Osteocyte (in vitro differentiated cells): ENCODE results near the gene CREB3L2. TPM values are rescaled to one million over a fixed set of nuclear protein-coding genes. Genes with fewer than 3 reads are reported as not detected.

Source experiments
- DNase-seq: peaks from one replicate; pipeline ENCODE4 v3.0.0; 2021; ENCODE audit warnings: mixed read lengths; ENCODE audit not compliant: unreplicated experiment; ENCODE audit errors: extremely low spot score
- H3K27ac Mint-ChIP-seq: one replicate; pipeline ENCODE4 v1.8.0; 2021; ENCODE audit warnings: mild to moderate bottlenecking, mixed read lengths; ENCODE audit not compliant: unreplicated experiment
- H3K27me3 Mint-ChIP-seq: one replicate; pipeline ENCODE4 v1.8.0; 2021; ENCODE audit warnings: mixed read lengths; ENCODE audit not compliant: unreplicated experiment
- H3K36me3 Mint-ChIP-seq: one replicate; pipeline ENCODE4 v1.8.0; 2021; ENCODE audit warnings: mixed read lengths; ENCODE audit not compliant: unreplicated experiment
- H3K4me1 Mint-ChIP-seq: one replicate; pipeline ENCODE4 v1.8.0; 2021; ENCODE audit warnings: mixed read lengths; ENCODE audit not compliant: unreplicated experiment
- H3K4me3 Mint-ChIP-seq: one replicate; pipeline ENCODE4 v1.8.0; 2021; ENCODE audit warnings: mild to moderate bottlenecking, moderate library complexity, mixed read lengths; ENCODE audit not compliant: unreplicated experiment
- H3K9me3 Mint-ChIP-seq: one replicate; pipeline ENCODE4 v1.8.0; 2021; ENCODE audit warnings: mixed read lengths; ENCODE audit not compliant: unreplicated experiment
- CTCF ChIP-seq: fragments of 200-600 bp; sonication (generic); IDR thresholded peaks from 2 replicates; pipeline ENCODE4 v1.5.0; 2021; ENCODE audit warnings: antibody characterized with exemption, mild to moderate bottlenecking, moderate library complexity
- total RNA-seq: library from RNA; stranded (reverse); gene quantifications from 2 replicates; pipeline ENCODE4 v1.2.1, GENCODE V29; 2021

Gene CREB3L2
- total RNA-seq, 1 donor from 2014 or later = 144 TPM

- no peak for TF ChIP-seq CTCF
- H3K27me3 Mint-ChIP-seq = no peaks in the 10 kb centered on the region
- H3K27ac Mint-ChIP-seq = peak overlapping the region; percentile 51
- peaks cover 20% of the 10 kb centered on the region for H3K4me1 Mint-ChIP-seq
- no peak overlapping the region for H3K4me3 Mint-ChIP-seq
- no peaks in the 10 kb centered on the region for H3K9me3 Mint-ChIP-seq
- H3K36me3 Mint-ChIP-seq = peaks cover 66% of the 10 kb centered on the region
- DNase-seq = no peak
These were observed 115.1 kb downstream of the CREB3L2 start for GRCh38 chr7:137886746-137887145.

GRCh38 chr7:137886281-137886680 is 115.6 kb downstream of the CREB3L2 start:
- no peak for DNase-seq
- Mint-ChIP-seq H3K27me3 (no peaks in the 10 kb centered on the region), H3K36me3 (peaks cover 70% of the 10 kb centered on the region), H3K9me3 (no peaks in the 10 kb centered on the region), H3K4me1 (peaks cover 20% of the 10 kb centered on the region), H3K4me3 (no peak overlapping the region), H3K27ac (peak overlapping the region; percentile 51)
- no peak for TF ChIP-seq CTCF

- H3K27ac Mint-ChIP-seq = peak overlapping the region; percentile 51
- no peak for DNase-seq
- H3K4me3 Mint-ChIP-seq = no peak overlapping the region
- no peaks in the 10 kb centered on the region for H3K27me3 Mint-ChIP-seq
- peaks cover 17% of the 10 kb centered on the region for H3K4me1 Mint-ChIP-seq
- no peak for TF ChIP-seq CTCF
- no peaks in the 10 kb centered on the region for H3K9me3 Mint-ChIP-seq
- peaks cover 67% of the 10 kb centered on the region for H3K36me3 Mint-ChIP-seq
These were observed 116.2 kb downstream of the CREB3L2 start for GRCh38 chr7:137885678-137886077.

- no peak for TF ChIP-seq CTCF
- no peak overlapping the region for H3K4me3 Mint-ChIP-seq
- H3K36me3 Mint-ChIP-seq = peaks cover 82% of the 10 kb centered on the region
- no peaks in the 10 kb centered on the region for H3K27me3 Mint-ChIP-seq
- peaks cover 13% of the 10 kb centered on the region for H3K4me1 Mint-ChIP-seq
- no peaks in the 10 kb centered on the region for H3K9me3 Mint-ChIP-seq
- DNase-seq = no peak
- H3K27ac Mint-ChIP-seq = no peak overlapping the region
These were observed 119.1 kb downstream of the CREB3L2 start for GRCh38 chr7:137882806-137883205.

GRCh38 chr7:137882261-137882668 is 119.6 kb downstream of the CREB3L2 start:
- peaks cover 85% of the 10 kb centered on the region for H3K36me3 Mint-ChIP-seq
- H3K27me3 Mint-ChIP-seq = no peaks in the 10 kb centered on the region
- H3K4me1 Mint-ChIP-seq = peaks cover 18% of the 10 kb centered on the region
- DNase-seq = no peak
- H3K27ac Mint-ChIP-seq = no peak overlapping the region
- H3K9me3 Mint-ChIP-seq = no peaks in the 10 kb centered on the region
- TF ChIP-seq CTCF = no peak
- H3K4me3 Mint-ChIP-seq = no peak overlapping the region
